K562 (cell line): ENCODE data around the gene LAMA1. TPM values are rescaled to one million over a fixed set of nuclear protein-coding genes. Genes with fewer than 3 reads are reported as not detected.

Experiments
- ATAC-seq: fragments of 200-7000 bp; cut with Tn5 transposase; 3 replicates; pipeline ENCODE4 v1.9.1; 2020; ENCODE audit warnings: moderate library complexity
- BruUV-seq: library from RNA; stranded (reverse); fragments of 400-500 nt; replicated peaks from 2 replicates; lab custom pipeline; 2021; lab: Mats Ljungman, UMichigan
- CTCF ChIA-PET: fragments of 300-600 bp; formaldehyde crosslinking; extraction: SDS; loops from one replicate; lab custom pipeline; 2021; ENCODE audit warnings: low intra/inter-chr PET ratio; lab: Yijun Ruan, JAX
- POLR2A ChIA-PET: fragments of 300-600, 350-650 bp; sonication (Branson Sonifier 250); formaldehyde crosslinking; extraction: SDS; loops from one replicate; lab custom pipeline; 2021; ENCODE audit warnings: antibody characterized with exemption, inconsistent platforms; lab: Yijun Ruan, JAX
- DNase-seq, 4 experiments: peaks; one replicate each; pipeline versions ENCODE4 v3.0.0 to v3.0.0-alpha.2; 2011 to 2018; ENCODE audit warnings: low spot score in 3 of 4, mixed read lengths in 3 of 4; ENCODE audit errors: extremely low read depth in 1 of 4
- FAIRE-seq: peaks from 2 replicates; lab custom pipeline; 2011; peaks lifted over from hg19 to GRCh38; lab: Jason Lieb, UNC
- H2AFZ ChIP-seq: 2 replicates; pipeline ENCODE4 v1.6.0; 2011; ENCODE audit warnings: low read depth, low read length, control low read depth, inconsistent platforms
- H3K27ac ChIP-seq: fragments of 200-600 bp; 3 replicates; pipeline ENCODE4 v1.8.0; 2011; ENCODE audit warnings: low read depth, mild to moderate bottlenecking, control low read depth, inconsistent platforms, low read length, moderate library complexity, mixed read lengths; ENCODE audit errors: extremely low read depth
- H3K27me3 ChIP-seq, 2 experiments: fragments of 300-600 bp in 1 of 2; 2 replicates in 1 of 2; 3 replicates in 1 of 2; pipeline versions ENCODE4 v1.6.0 to v1.8.0; 2011; ENCODE audit warnings: inconsistent platforms in 2 of 2, low read length in 2 of 2, mild to moderate bottlenecking in 1 of 2, mixed read lengths in 1 of 2, moderate library complexity in 1 of 2; ENCODE audit not compliant: control insufficient read depth in 2 of 2, insufficient read depth in 2 of 2
- H3K36me3 ChIP-seq: fragments of 300-600 bp; 3 replicates; pipeline ENCODE4 v1.8.0; 2011; ENCODE audit warnings: mild to moderate bottlenecking, low read length, inconsistent platforms; ENCODE audit not compliant: control insufficient read depth, insufficient read depth
- H3K4me1 ChIP-seq, 2 experiments: fragments of 200-600 bp in 1 of 2; replicated peaks in 1 of 2; 2 replicates in 1 of 2; 3 replicates in 1 of 2; pipeline versions ENCODE4 v1.5.1 to v1.8.0; 2011; ENCODE audit warnings: inconsistent platforms in 2 of 2, low read length in 2 of 2, mild to moderate bottlenecking in 1 of 2, mixed read lengths in 1 of 2, moderate library complexity in 1 of 2; ENCODE audit not compliant: control insufficient read depth in 2 of 2, insufficient read depth in 2 of 2
- H3K4me2 ChIP-seq: 2 replicates; pipeline ENCODE4 v1.6.1; 2011; ENCODE audit warnings: low read length, control low read depth, inconsistent platforms, mixed read lengths; ENCODE audit not compliant: insufficient read depth
- H3K4me3 ChIP-seq: fragments of 200-600 bp; sonication (generic), shearing (Covaris generic); 2 replicates; pipeline ENCODE4 v1.5.1; 2016; ENCODE audit warnings: control low read depth, inconsistent platforms
- H3K79me2 ChIP-seq: fragments of 200-600 bp; 3 replicates; pipeline ENCODE4 v1.8.0; 2011; ENCODE audit warnings: low read length, inconsistent platforms; ENCODE audit not compliant: control insufficient read depth, insufficient read depth
- H3K9ac ChIP-seq, 2 experiments: 2 replicates each; pipeline versions ENCODE4 v1.6.0 to v1.6.1; 2011; ENCODE audit warnings: low read depth in 2 of 2, low read length in 2 of 2, control low read depth in 1 of 2, inconsistent platforms in 1 of 2, mild to moderate bottlenecking in 1 of 2, mixed read lengths in 1 of 2; ENCODE audit not compliant: insufficient read depth in 1 of 2
- H3K9me1 ChIP-seq: one replicate; pipeline ENCODE4 v1.6.0; 2011; ENCODE audit warnings: inconsistent platforms, mild to moderate bottlenecking, low read length, moderate library complexity; ENCODE audit not compliant: control insufficient read depth, insufficient read depth
- H3K9me3 ChIP-seq: replicated peaks from 2 replicates; pipeline ENCODE4 v1.5.1; 2011; ENCODE audit warnings: low read depth, low read length, inconsistent platforms; ENCODE audit not compliant: control insufficient read depth, insufficient read depth
- H4K20me1 ChIP-seq: replicated peaks from 2 replicates; pipeline ENCODE4 v1.6.1; 2011; ENCODE audit warnings: low read length, inconsistent platforms, mixed read lengths; ENCODE audit not compliant: control insufficient read depth, insufficient read depth
- CLOCK ChIP-seq: fragments of 250-450 bp; sonication (Bioruptor Pico); IDR thresholded peaks from 2 replicates; pipeline ENCODE4 v1.4.0; 2020; ENCODE audit warnings: mild to moderate bottlenecking, moderate library complexity, borderline replicate concordance
- E2F4 ChIP-seq: sonication (generic); formaldehyde crosslinking; IDR thresholded peaks from 2 replicates; pipeline ENCODE4 v1.8.0; 2022; ENCODE audit warnings: mild to moderate bottlenecking, low read depth, missing genetic modification reagents
- SAP30 ChIP-seq: fragments of 200-600 bp; sonication (generic); IDR thresholded peaks from 2 replicates; pipeline ENCODE4 v1.6.1; 2012; ENCODE audit warnings: borderline replicate concordance, low read depth, mild to moderate bottlenecking, moderate library complexity, low read length, control low read depth, inconsistent platforms; ENCODE audit not compliant: insufficient read depth, poor library complexity, severe bottlenecking
- TEAD1 ChIP-seq, 2 experiments: fragments of 450-650 bp in 1 of 2; sonication (generic) in 1 of 2; formaldehyde crosslinking; IDR thresholded peaks; 2 replicates each; pipeline versions ENCODE4 v1.4.0 to v1.8.0; 2020 to 2022; ENCODE audit warnings: mild to moderate bottlenecking in 2 of 2, missing genetic modification reagents in 1 of 2
- ZNF24 ChIP-seq: fragments of 450-650 bp; IDR thresholded peaks from 2 replicates; pipeline ENCODE4 v1.6.1; 2016
- WGBS: fragments of 100-300 bp; shearing (Covaris generic); methylation state at CpG from one replicate; pipeline ENCODE4 v1.1.6; 2016; ENCODE audit warnings: low coverage, mixed read lengths; ENCODE audit not compliant: insufficient coverage; ENCODE audit errors: missing lambda C conversion rate; 5-methylcytosine and 5-hydroxymethylcytosine counted together
- in situ Hi-C: fragments of 300-500 bp; cut with MboI; formaldehyde crosslinking; loops from 4 replicates; pipeline ENCODE4 v1.15.0; 2018; ENCODE audit warnings: inconsistent platforms, mixed read lengths
- intact Hi-C: fragments of 100-400 bp; cut with micrococcal nuclease; formaldehyde crosslinking; loops from 2 replicates; pipeline ENCODE4 v1.14.2; 2022
- polyA plus RNA-seq, 8 experiments: library from polyadenylated mRNA; depleted of rRNA in 4 of 8; stranded (reverse) in 5 of 8; unstranded in 3 of 8; fragments of >200 nt; fragmentation: Nextera tagmentation in 2 of 8; fragmentation: Illumina TruSeq in 1 of 8; extraction: Ambion mirVana in 2 of 8; extraction: Trizol in 1 of 8; gene quantifications; 2 replicates each; pipeline versions ENCODE4 v1.2.1 to v1.2.3, GENCODE V29; 2011 to 2014; ENCODE audit warnings: inconsistent platforms in 1 of 8, missing spikeins in 1 of 8
- total RNA-seq, 7 experiments: library from RNA; depleted of rRNA in 6 of 7; stranded (reverse); fragments of >200 nt in 6 of 7; fragmentation: Illumina TruSeq in 2 of 7; extraction: Trizol in 2 of 7; gene quantifications; 2 replicates each; pipeline versions ENCODE4 v1.2.1 to v1.2.3, GENCODE V29; 2011 to 2021; ENCODE audit warnings: low replicate concordance in 1 of 7

The LAMA1 gene
- total and polyA plus RNA-seq, 9 of the 15 experiments (the other 6 are each of a cell fraction or from before 2014, with no cell fraction given), result 0.04 TPM; not detected in 8

GRCh38 chr18:6959110-6959509, 158.5 kb downstream of the LAMA1 start (continued):
- no peak for TF ChIP-seq TEAD1 (CRISPR knock-in tag; IDR thresholded peaks at IDR 0.05)
- no peak for TF ChIP-seq CLOCK
- no peak for TF ChIP-seq SAP30

- ATAC-seq, result no peak
- ChIA-PET POLR2A (no interaction called here), CTCF (no interaction called here)
- H3K27me3 ChIP-seq, result peaks cover 35 to 61% of the 10 kb centered on the region in 2 experiments
- in situ Hi-C loops (no loop called here), intact Hi-C loops (no loop called here)
- no peak for DNase-seq
- no peaks in the 10 kb centered on the region for H3K79me2 ChIP-seq
- H3K9me1 ChIP-seq, result no peaks in the 10 kb centered on the region
- H3K4me2 ChIP-seq, result no peak overlapping the region
- H2AFZ ChIP-seq, result no peak overlapping the region
- no peaks in the 10 kb centered on the region; a peak in 1 of 5 replicates for H3K4me1 ChIP-seq
- BruUV-seq, result no TSS peak
- FAIRE-seq, result no peak
- H3K36me3 ChIP-seq, result no peaks in the 10 kb centered on the region
- H3K9ac ChIP-seq, result no peak overlapping the region; a peak in 1 of 4 replicates
- H4K20me1 ChIP-seq, result no peaks in the 10 kb centered on the region; the same call in 1 of the 2 replicates
- H3K4me3 ChIP-seq, result no peak overlapping the region
- H3K27ac ChIP-seq, result no peak overlapping the region
- TF ChIP-seq ZNF24 (peak; percentile 76), E2F4 (CRISPR knock-in tag) (no peak)
- no peaks in the 10 kb centered on the region for H3K9me3 ChIP-seq
- under 1% methylated on average over 12 of the region's 12 CpGs for WGBS
Observed at GRCh38 chr18:6956999-6957398, 160.6 kb downstream of the LAMA1 start.
